ENCODE results near the gene ROMO1.
"Not testable (repeated sequence)": the region's sequence is repeated elsewhere in the genome, so short reads cannot be mapped to it uniquely, and the experiment has no call there.

ROMO1 gene

GRCh38 chr20:35680452-35681183 lies 18.6 kb upstream of the ROMO1 start:
- in situ Hi-C loops (cut with HindIII; ENCODE audit: low sequenced_read_pairs), result no loop called here

- in situ Hi-C loops (cut with HindIII; ENCODE audit: low sequenced_read_pairs), result no loop called here
Measured at GRCh38 chr20:35681960-35682359, 17.2 kb upstream of the ROMO1 start.

DNA sequence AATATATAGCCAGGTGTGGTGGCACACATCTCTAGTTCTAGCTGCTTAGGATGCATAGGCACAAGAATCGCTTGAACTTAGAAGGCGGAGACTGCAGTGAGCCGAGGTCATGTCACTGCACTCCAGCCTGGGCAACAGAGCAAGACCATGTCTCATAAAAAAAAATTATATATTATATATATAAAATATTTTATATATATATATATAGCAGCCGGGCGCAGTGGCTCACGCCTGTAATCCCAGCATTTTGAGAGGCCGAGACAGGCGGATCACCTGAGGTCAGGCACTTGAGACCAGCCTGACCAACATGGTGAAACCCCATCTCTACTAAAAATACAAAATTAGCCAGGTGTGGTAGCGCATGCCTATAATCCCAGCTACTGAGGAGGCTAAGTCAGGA lies 13.8 kb upstream of the ROMO1 start:
- in situ Hi-C loops (cut with HindIII; ENCODE audit: low sequenced_read_pairs), result not testable (repeated sequence)

- in situ Hi-C loops (cut with HindIII; ENCODE audit: low sequenced_read_pairs), result not testable (repeated sequence)
Measured at GRCh38 chr20:35686872-35687271, 12.3 kb upstream of the ROMO1 start.

- in situ Hi-C loops (cut with HindIII; ENCODE audit: low sequenced_read_pairs), result no loop called here
Measured at GRCh38 chr20:35690265-35690664, 8.9 kb upstream of the ROMO1 start.

DNA sequence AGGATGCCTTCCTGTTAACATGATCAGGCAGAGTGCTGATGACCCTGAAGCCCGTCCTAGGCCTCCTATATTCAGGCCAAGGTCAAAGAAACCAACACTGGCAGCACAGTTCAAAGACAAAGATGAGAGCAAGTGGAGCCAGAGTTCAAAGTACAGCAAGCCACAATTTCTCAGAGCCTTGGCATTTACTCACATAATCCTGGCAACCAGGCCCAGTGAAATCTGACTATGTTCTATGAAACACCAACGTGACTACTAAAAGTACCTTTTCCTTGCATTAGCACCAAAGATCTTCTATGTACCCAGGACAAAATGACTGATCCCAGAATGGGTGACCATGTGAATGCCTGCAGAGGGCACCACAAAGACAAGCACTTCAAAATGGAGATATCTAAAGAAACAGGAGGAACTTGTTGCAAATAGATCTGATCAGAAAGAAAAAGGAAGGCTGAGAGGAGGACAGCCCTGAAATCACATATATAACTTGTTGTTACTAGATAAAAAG lies 3.9 kb upstream of the ROMO1 start:
- in situ Hi-C loops (cut with HindIII; ENCODE audit: low sequenced_read_pairs), result no loop called here

DNA sequence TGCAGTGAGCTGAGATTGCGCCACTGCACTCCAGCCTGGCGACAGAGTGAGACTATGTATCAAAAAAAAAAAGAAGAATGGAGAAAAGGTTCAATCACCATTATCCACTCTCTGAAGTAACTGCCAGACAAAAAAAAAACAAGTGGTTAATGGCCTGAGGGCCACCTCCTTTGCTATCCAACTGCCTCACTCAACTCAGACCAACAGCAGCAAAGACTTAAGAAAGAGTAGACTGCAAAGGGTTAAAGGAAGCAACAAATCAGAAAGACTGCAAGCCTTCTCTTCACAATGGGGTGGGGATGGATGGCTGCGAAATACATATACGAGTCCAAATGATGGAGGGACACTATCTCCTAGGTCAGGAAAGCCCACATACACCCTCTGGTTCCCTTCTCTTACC lies 3.2 kb upstream of the ROMO1 start:
- in situ Hi-C loops (cut with HindIII; ENCODE audit: low sequenced_read_pairs), result no loop called here

DNA sequence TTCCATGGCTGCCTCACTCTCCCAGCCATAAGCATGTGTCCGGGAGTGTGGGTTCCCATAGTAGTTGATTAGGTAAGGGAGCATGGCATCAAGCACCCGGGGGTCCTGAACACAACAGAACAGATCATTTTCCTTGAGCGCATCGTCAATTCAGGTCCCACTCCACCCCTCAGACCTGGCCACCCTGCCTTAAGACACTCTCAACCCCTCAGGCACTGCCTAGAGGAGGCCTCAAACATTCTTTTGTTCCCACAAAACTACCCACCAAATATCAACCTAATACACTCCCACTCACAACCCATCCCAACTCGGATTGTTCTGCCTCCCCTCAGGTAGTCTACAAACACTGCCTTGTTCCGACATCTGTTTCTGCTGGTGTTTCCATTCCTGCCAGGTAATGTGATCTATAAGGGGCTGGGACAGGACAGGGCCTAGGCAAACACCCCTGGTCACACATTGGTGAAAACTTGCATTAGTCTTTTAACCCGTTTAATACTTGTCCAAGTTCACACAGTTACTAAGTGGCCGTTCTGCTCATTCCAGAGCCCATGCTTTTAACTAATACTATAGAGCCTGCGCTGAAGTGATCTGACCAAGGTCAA lies 1.4 kb upstream of the ROMO1 start:
- in situ Hi-C loops (cut with HindIII; ENCODE audit: low sequenced_read_pairs), result no loop called here

GRCh38 chr20:35698298-35699126 lies 693 bp upstream of the ROMO1 start:
- in situ Hi-C loops (cut with HindIII; ENCODE audit: low sequenced_read_pairs), result no loop called here

GRCh38 chr20:35699957-35700624 lies 886 bp downstream of the ROMO1 start:
- in situ Hi-C loops (cut with HindIII; ENCODE audit: low sequenced_read_pairs), result no loop called here

DNA sequence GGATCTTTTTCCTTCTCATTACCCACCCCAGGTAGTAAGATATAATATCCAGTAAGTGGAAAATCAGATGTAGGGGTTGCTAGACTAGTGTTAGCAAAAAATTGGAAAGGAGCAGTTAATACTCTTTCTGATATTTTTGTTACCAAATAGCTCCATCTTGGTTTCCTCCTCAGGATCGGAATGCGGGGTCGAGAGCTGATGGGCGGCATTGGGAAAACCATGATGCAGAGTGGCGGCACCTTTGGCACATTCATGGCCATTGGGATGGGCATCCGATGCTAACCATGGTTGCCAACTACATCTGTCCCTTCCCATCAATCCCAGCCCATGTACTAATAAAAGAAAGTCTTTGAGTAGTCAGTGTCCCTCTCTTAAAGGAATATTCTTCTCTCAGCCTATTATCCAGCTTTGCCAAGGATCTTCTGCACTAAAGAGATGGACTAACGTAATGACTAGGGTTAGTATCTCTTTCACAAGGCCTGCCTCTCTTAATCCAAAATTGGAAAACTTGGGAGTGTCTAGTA lies 1.5 kb downstream of the ROMO1 start:
- in situ Hi-C loops (cut with HindIII; ENCODE audit: low sequenced_read_pairs), result no loop called here

DNA sequence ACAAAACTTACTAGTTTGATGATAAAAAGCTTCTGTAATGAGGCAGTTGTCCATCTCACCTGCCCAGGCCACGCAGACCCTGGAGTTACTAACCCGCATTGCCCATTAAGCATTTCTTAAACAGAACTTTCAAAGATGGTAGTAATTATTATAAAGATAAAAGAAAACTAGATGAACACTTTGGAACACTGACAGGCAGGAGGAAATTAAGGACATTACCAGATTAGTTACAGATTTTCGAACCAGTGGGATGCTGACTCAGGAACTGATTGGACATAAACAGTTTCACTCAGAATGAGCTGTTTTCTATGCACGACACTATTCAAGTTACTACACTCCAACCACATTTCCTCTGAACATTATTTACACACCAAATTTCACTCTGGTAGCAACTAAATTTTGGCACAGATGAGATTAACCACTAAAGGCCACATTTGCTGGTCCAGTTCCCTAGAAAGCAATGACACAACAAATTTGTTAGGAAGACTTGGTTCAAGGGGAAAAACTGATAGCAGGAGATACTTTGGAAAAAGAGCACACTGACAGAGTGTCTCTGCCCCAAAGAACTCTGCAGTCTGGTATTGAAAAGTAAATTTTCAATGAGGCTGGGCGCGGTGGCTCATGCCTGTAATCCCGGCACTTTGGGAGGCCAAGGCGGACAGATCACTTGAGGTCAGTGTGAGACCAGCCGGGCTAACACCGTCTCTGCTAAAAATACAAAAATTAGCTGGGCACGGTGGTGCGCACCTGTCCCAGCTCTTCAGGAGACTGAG lies 3.0 kb downstream of the ROMO1 start:
- in situ Hi-C loops (cut with HindIII; ENCODE audit: low sequenced_read_pairs), result no loop called here

DNA sequence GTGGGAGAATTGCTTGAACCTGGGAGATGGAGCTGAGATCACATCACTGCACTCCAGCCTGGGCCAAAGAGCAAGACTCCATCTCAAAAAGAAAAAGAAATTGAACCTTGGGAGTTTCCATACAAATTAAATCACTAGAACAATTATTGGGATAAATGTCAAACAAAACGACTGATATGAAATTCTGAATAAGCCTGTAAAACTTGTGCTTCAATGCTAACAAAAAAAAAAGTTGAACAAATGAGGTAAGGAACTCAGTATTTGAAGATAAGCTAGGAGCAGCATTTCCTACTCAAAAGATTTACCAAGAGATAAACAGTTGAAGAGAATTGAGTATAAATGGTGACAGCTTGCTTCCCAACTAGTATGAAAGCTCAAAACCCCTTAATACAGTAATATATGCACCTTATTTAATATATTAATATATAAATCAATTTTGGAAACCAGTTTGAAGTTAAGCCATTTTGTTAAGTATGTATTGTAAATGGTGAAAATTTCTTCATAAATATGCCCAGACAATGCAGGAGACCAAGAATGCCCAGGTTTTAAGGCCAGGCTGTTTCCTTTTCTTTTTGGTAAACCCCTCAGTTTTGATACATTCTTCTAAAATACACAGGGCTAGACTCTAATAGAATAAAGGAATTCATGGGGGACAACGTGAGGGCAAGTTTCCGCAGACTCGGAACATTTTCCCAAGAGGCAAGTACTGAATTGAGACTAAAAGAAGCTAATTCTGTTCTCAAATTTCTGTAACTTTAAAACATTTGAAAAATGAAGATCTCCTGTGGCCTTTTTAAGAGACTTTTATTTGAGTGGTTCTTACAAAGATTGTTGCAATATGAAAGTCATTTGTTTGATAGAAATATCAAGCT lies 3.9 kb downstream of the ROMO1 start:
- in situ Hi-C loops (cut with HindIII; ENCODE audit: low sequenced_read_pairs), result no loop called here

DNA sequence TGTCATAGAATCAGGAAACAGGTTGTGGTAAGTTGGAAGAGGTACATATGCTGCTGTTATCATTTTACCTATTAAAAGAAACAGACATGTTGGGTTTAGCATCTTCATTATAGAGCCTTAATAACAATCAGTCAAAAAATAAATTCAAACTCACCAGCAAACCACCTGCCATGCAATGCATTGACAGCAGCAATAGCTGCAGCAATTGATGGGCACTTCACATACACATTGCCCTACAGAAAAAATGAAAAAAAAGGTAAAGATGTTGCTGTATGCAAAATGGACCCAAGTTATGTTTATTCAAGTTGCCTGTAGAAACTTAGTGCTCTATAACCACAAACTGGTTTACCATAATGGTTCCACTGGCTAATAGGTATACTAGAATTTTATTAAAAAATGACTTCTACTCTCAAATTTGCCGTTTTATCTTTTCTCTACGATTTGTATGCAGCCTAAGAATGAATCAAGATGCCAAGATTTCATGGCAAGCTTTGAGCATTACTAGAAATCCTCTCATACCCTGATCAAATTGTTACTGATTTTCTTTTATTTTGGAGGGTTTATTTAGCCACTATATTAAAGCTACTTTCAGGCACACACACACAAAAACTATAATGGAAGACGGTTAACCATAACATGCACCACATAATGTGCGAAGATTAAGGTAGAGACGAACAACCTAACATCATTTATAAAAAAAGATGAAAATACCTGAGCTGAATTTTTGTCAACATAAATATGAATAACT lies 5.5 kb downstream of the ROMO1 start:
- in situ Hi-C loops (cut with HindIII; ENCODE audit: low sequenced_read_pairs), result no loop called here

DNA sequence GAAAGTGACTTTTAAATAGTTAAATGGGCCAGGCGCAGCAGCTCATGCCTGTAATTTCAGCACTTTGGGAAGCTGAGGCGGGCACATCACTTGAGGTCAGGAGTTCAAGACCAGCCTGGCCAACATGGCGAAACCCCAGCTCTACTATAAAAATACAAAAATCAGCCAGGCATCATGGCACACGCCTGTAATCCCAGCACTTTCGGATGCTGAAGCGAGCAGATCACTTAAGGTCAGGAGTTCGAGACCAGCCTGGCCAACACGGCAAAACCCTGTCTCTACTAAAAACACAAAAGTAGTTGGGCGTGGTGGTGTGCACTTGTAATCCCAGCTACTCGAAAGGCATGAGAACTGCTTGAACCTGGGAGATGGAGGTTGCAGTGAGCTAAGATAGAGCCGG lies 6.7 kb downstream of the ROMO1 start:
- in situ Hi-C loops (cut with HindIII; ENCODE audit: low sequenced_read_pairs), result not testable (repeated sequence)

- in situ Hi-C loops (cut with HindIII; ENCODE audit: low sequenced_read_pairs), result not testable (repeated sequence)
Measured at GRCh38 chr20:35706591-35707529, 7.7 kb downstream of the ROMO1 start.

DNA sequence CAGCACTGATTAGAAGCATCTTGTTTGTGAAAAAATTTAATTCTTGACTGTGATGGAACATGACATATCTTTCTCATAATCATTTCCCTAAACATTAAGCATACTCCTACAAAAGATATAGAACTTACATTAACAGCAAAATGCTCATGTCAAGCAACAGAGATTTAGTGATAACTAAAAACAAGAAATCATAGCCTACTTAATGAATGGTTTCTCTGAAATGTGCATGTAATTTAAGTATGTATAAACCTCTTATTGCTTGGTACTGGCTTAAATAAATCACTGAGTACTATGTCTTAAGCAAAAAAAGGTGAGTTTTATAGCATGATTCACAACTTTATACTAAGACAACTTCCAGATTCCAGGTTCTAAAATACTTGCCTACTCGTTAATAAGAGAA lies 9.3 kb downstream of the ROMO1 start:
- in situ Hi-C loops (cut with HindIII; ENCODE audit: low sequenced_read_pairs), result no loop called here

All from DLD1 (cell line).